Mucosa of stomach (tissue), 1 donor: ENCODE measurements around the gene SLC13A5.

ENCODE experiments used
- H3K27me3 ChIP-seq: one replicate; pipeline ENCODE4 v1.7.0; 2013; ENCODE audit warnings: mild to moderate bottlenecking, low read length; ENCODE audit not compliant: control insufficient read depth, insufficient read depth
- H3K36me3 ChIP-seq: one replicate; pipeline ENCODE4 v1.7.0; 2013; ENCODE audit warnings: low read length; ENCODE audit not compliant: control insufficient read depth, insufficient read depth
- H3K4me1 ChIP-seq: one replicate; pipeline ENCODE4 v1.7.0; 2013; ENCODE audit warnings: mild to moderate bottlenecking, low read length; ENCODE audit not compliant: control insufficient read depth, insufficient read depth
- H3K4me3 ChIP-seq: one replicate; pipeline ENCODE4 v1.7.0; 2013; ENCODE audit warnings: low read length
- H3K9ac ChIP-seq: one replicate; pipeline ENCODE4 v1.7.0; 2013; ENCODE audit warnings: mild to moderate bottlenecking, low read length, moderate library complexity
- H3K9me3 ChIP-seq: one replicate; pipeline ENCODE4 v1.7.0; 2013; ENCODE audit warnings: mild to moderate bottlenecking, low read length, moderate library complexity; ENCODE audit not compliant: control insufficient read depth
- donor health status: Pancreatic carcinoma.

SLC13A5 gene

GRCh38 chr17:6654841-6655731, 58.1 kb downstream of the SLC13A5 start:
- Histone ChIP-seq H3K4me1 (peaks cover 39% of the 10 kb centered on the region), H3K4me3 (no peak overlapping the region), H3K27me3 (peaks cover 30% of the 10 kb centered on the region), H3K36me3 (no peaks in the 10 kb centered on the region), H3K9ac (no peak overlapping the region), H3K9me3 (no peaks in the 10 kb centered on the region)

DNA sequence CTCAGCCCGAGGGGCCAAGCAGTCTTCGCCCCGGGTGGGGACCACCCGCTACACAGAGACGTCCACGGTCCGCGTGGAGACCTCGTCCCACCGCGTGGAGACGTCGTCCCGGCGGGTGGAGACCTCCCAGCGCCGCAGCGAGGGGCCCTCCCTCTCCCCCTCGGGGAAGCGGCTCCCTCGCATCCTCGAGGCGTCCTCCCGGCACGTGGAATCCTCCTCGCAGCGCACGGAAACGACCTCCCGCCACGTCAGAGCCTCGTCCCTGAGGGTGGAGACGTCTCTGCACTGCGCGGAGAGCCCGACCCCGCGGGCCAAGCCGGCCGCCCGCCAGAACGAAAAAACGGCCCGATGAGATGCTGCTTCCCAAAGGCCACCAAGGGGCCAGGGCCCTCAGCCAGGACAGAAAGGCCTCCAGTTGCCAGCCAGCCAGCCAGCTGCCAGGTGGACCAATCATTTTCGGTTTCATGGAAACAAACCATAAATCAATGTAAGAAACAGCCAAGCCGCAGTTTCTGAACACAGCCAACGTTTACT, 61.2 kb downstream of the SLC13A5 start:
- H3K4me1 ChIP-seq: peaks cover 40% of the 10 kb centered on the region

DNA sequence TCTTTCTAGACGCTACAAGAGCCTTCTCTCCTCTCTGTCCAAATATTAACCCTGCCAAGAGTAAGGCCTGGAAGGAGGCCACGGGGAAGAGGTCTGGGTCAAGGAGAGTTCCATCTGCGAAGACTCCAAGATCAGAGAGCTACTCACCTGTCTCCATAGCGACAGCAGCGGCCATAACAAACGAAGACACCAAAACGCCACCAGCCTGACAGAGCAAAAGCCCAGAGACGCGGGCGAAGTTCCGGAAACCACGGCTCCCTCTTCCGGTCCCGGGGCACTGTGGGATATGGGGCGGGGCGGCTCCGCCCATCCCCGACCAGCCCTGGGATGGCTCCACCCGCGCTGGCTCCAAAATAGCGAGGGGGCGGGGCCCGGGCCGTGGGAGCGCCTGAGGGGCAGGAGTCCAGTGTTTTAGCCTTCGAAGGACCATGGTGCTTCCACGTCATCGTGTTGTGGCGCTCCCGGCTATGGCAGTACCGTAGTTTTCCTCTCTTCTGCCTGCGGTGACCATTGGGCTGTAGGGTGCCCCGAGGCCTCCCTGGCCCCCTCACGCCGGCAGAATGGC, 61.7 kb downstream of the SLC13A5 start, which contains the start of the genes C17orf100 and MED31:
C17orf100 (plus strand) TSS at position 409 of the 565 bp plus-strand sequence; CDS start at position 561, 152 bp downstream.
MED31 (minus strand) TSS at position 252 of the 565 bp plus-strand sequence; CDS start at position 175, 77 bp downstream.
- Histone ChIP-seq H3K9me3 (no peaks in the 10 kb centered on the region), H3K36me3 (no peaks in the 10 kb centered on the region), H3K4me1 (peaks cover 40% of the 10 kb centered on the region), H3K4me3 (peak within 1 kb of the TSS; percentile 96), H3K27me3 (peaks cover 18% of the 10 kb centered on the region), H3K9ac (peak within 1 kb of the TSS; percentile 87)

More for the DNA sequence above, 61.2 kb downstream of the SLC13A5 start:
- Histone ChIP-seq H3K9ac (peak overlapping the region; percentile 87), H3K36me3 (no peaks in the 10 kb centered on the region), H3K9me3 (no peaks in the 10 kb centered on the region), H3K27me3 (peaks cover 19% of the 10 kb centered on the region), H3K4me3 (peak overlapping the region; percentile 96)

- Histone ChIP-seq H3K4me1 (peaks cover 19% of the 10 kb centered on the region), H3K9me3 (no peaks in the 10 kb centered on the region), H3K4me3 (no peak overlapping the region), H3K27me3 (peaks cover 3% of the 10 kb centered on the region), H3K9ac (no peak overlapping the region), H3K36me3 (no peaks in the 10 kb centered on the region)
These were observed 65.0 kb downstream of the SLC13A5 start for GRCh38 chr17:6648181-6648580.

- no peak overlapping the region for H3K9ac ChIP-seq
- no peaks in the 10 kb centered on the region for H3K36me3 ChIP-seq
- no peaks in the 10 kb centered on the region for H3K27me3 ChIP-seq
These were observed 69.6 kb downstream of the SLC13A5 start for GRCh38 chr17:6643451-6644125.

DNA sequence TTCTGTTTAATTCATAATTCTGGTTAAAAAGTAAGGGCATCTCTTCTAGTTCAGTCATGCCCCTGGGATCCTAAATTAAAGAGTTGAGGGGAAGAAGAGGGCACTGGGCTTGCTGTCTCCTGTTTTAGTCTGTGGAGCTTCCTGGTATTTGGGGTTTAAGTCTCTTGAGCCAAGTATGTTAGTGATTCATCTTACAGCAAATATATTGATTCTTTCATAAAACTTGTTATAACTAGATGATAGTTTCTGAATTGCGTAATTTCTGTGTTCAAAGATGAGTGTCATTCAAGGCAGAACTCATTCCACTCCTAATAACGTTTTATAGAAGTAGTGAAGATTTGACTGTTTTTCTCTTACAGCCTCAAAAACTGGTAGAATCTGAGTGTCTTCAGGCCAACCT, 70.6 kb downstream of the SLC13A5 start:
- Histone ChIP-seq H3K27me3 (no peaks in the 10 kb centered on the region), H3K4me1 (peaks cover 21% of the 10 kb centered on the region), H3K4me3 (no peak overlapping the region), H3K9me3 (no peaks in the 10 kb centered on the region), H3K9ac (no peak overlapping the region), H3K36me3 (no peaks in the 10 kb centered on the region)

More at GRCh38 chr17:6643451-6644125, 69.6 kb downstream of the SLC13A5 start:
- Histone ChIP-seq H3K4me1 (peaks cover 17% of the 10 kb centered on the region), H3K9me3 (no peaks in the 10 kb centered on the region), H3K4me3 (no peak overlapping the region)

DNA sequence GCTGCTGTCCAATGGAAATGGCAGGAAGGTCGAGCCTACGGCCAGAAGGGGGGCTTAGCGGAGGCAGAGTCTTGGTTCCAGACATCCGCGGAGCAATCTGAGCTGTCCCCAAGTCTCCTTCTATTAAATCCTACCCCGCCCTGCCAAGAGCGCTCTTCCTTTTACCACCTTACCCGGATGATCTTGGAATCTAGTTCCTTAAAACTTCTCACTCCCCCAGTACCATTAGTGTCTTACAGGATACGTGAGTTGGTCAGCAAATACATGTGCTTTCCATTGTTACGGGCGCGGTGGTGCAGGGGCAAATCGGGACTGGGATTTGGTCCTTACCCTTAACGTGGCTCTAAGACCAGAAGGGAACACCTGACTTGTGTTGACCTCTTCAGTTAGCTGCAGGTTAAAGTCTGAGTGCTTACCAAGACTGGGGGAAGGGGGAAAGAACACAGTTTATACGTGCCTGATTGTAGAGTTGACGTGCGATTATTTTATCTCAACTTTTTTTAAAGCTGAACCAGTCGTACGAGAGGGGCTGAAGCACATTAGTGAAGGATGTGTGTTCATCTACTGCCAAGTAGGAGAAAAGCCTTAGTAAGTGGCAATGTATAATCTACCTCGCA, 71.8 kb downstream of the SLC13A5 start:
- H3K9ac ChIP-seq: peak overlapping the region; percentile 62
- peak overlapping the region; percentile 88 for H3K4me3 ChIP-seq
- H3K4me1 ChIP-seq: peaks cover 21% of the 10 kb centered on the region
- H3K9me3 ChIP-seq: no peaks in the 10 kb centered on the region
- H3K27me3 ChIP-seq: no peaks in the 10 kb centered on the region
- H3K36me3 ChIP-seq: no peaks in the 10 kb centered on the region

GRCh38 chr17:6640536-6641246, 72.5 kb downstream of the SLC13A5 start, which contains the start of the genes KIAA0753 and TXNDC17:
Gene KIAA0753, minus strand, starts transcription at chr17:6640711. Its CDS starts 5,608 bp downstream, at chr17:6635103.
Gene TXNDC17, plus strand, starts transcription at chr17:6641060. Its CDS starts 23 bp downstream, at chr17:6641083.
- H3K36me3 ChIP-seq: no peaks in the 10 kb centered on the region
- peaks cover 21% of the 10 kb centered on the region for H3K4me1 ChIP-seq
- peak within 1 kb of the TSS; percentile 88 for H3K4me3 ChIP-seq
- peak within 1 kb of the TSS; percentile 62 for H3K9ac ChIP-seq
- no peaks in the 10 kb centered on the region for H3K9me3 ChIP-seq
- no peaks in the 10 kb centered on the region for H3K27me3 ChIP-seq

- Histone ChIP-seq H3K4me1 (peaks cover 21% of the 10 kb centered on the region), H3K9me3 (no peaks in the 10 kb centered on the region), H3K9ac (peak overlapping the region; percentile 62), H3K36me3 (no peaks in the 10 kb centered on the region), H3K27me3 (no peaks in the 10 kb centered on the region), H3K4me3 (peak overlapping the region; percentile 88)
These were observed 73.3 kb downstream of the SLC13A5 start for GRCh38 chr17:6639586-6640535.

GRCh38 chr17:6639014-6639585, 74.1 kb downstream of the SLC13A5 start:
- peaks cover 21% of the 10 kb centered on the region for H3K4me1 ChIP-seq
- no peaks in the 10 kb centered on the region for H3K36me3 ChIP-seq
- peak overlapping the region; percentile 64 for H3K4me3 ChIP-seq
- H3K27me3 ChIP-seq: no peaks in the 10 kb centered on the region
- H3K9me3 ChIP-seq: no peaks in the 10 kb centered on the region
- peak overlapping the region; percentile 62 for H3K9ac ChIP-seq
